BJ (cell line): ENCODE data around the gene HMGCR. TPM values are rescaled to one million over a fixed set of nuclear protein-coding genes. Genes with fewer than 3 reads are reported as not detected.

Experiments used
- CTCF ChIA-PET: fragments of 350-600 bp; formaldehyde crosslinking; extraction: SDS; loops from one replicate; lab custom pipeline; 2021; ENCODE audit warnings: antibody characterized with exemption, inconsistent platforms; lab: Yijun Ruan, JAX
- POLR2A ChIA-PET: fragments of 300-600 bp; sonication (Branson Sonifier 250); formaldehyde crosslinking; extraction: SDS; loops from one replicate; lab custom pipeline; 2021; ENCODE audit warnings: antibody characterized with exemption; lab: Charles Lee
- DNase-seq: peaks from one replicate; pipeline ENCODE4 v3.0.0-alpha.2; 2011; ENCODE audit warnings: low read depth
- H3K27me3 ChIP-seq: 2 replicates; pipeline ENCODE4 v1.6.0; 2011; ENCODE audit warnings: low read length; ENCODE audit not compliant: control insufficient read depth, insufficient read depth
- H3K36me3 ChIP-seq: 2 replicates; pipeline ENCODE4 v1.5.1; 2011; ENCODE audit warnings: low read length; ENCODE audit not compliant: control insufficient read depth, insufficient read depth
- H3K4me3 ChIP-seq: 2 replicates; pipeline ENCODE4 v1.5.1; 2011; ENCODE audit warnings: low read depth, mild to moderate bottlenecking, control low read depth, low read length
- CTCF ChIP-seq: IDR thresholded peaks from 2 replicates; pipeline ENCODE4 v1.5.1; 2011; ENCODE audit warnings: low read depth, mild to moderate bottlenecking, control low read depth, inconsistent platforms, low read length, moderate library complexity; ENCODE audit not compliant: insufficient read depth
- polyA plus RNA-seq: library from polyadenylated mRNA; depleted of rRNA; stranded (reverse); fragments of >200 nt; gene quantifications from 2 replicates; pipeline ENCODE4 v1.2.3, GENCODE V29; 2011

Gene HMGCR
- polyA plus RNA-seq, 1 experiment: 8.1 TPM

DNA sequence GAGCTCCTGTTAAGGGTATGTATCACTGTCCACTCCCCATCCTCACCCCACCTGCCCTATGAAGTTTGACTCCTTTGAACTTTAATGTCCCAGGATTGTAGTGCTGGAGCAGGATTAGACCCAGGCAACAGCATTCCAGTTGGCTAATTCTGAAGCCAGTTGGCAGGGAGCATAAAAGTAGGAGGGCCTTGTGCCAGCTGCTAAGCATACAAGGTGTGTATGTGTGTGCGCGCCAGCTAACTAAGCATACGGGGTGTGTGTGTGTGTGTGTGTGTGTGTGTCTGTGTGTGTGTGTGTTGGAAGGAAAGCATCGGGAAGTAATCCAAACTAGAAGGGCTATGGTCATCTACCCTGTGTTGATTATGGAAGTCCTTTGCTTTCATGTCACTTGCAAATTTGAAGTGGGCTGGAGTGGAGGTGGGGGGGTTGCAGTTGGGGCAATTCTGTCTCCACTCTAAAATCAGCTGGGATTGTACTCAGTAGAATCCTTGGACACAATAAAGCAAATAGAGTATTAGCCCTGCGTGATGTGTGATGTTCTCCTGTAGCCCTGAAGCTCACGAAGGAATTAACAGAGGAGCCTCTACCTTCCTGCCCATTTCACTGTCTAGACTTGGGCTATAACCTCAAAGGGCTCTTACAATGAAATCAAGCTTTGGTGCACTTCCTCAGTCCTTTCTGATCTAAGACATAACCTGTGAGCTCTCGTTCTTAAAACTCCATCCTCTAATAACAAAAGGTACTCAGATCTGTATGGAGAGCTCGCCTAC lies 26.9 kb downstream of the HMGCR start:
- no peak for DNase-seq
- Histone ChIP-seq H3K36me3 (peaks cover 8% of the 10 kb centered on the region), H3K4me3 (no peak overlapping the region), H3K27me3 (no peaks in the 10 kb centered on the region)
- CTCF ChIA-PET: no interaction called here
- POLR2A ChIA-PET: no interaction called here
- no peak for TF ChIP-seq CTCF

DNA sequence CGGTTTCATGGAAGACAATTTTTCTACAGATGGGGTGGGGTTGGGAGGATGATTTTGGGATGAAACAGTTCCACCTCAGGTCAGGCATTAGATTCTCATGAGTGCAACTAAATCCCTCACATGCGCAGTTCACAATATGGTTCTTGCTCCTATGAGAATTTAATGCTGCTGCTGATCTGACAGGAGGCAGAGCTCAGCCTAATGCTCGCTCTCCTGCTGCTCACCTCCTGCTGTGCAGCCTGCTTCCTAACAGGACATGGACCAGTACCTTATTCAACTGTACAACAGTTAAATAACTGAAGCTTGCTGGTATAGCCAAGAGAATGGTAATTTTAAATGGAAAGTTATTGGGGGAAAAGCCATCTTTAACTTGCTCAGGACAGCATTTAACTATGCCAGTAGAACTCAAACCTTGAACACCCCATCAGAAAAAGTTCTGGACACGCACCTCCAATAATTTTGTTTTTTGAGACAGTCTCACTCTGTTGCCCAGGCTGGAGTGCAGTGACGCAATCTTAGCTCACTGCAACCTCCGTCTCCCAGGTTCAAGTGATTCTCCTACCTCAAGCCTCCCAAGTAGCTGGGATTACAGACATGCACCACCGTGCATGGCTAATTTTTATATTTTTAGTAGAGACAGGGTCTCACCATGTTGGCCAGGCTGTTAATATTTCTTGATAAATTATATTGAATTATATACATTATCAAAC lies 27.7 kb downstream of the HMGCR start:
- H3K4me3 ChIP-seq: no peak overlapping the region
- no peaks in the 10 kb centered on the region for H3K27me3 ChIP-seq
- CTCF ChIA-PET: no interaction called here
- TF ChIP-seq CTCF: no peak
- H3K36me3 ChIP-seq: peaks cover 2% of the 10 kb centered on the region
- POLR2A ChIA-PET: no interaction called here
- DNase-seq: no peak

GRCh38 chr5:75365740-75366139 lies 28.7 kb downstream of the HMGCR start:
- POLR2A ChIA-PET: no interaction called here
- no peak for TF ChIP-seq CTCF
- no peaks in the 10 kb centered on the region for H3K27me3 ChIP-seq
- CTCF ChIA-PET: no interaction called here
- no peak for DNase-seq
- H3K36me3 ChIP-seq: no peaks in the 10 kb centered on the region; the same call in 1 of the 2 replicates
- H3K4me3 ChIP-seq: no peak overlapping the region

- Histone ChIP-seq H3K4me3 (no peak overlapping the region), H3K27me3 (no peaks in the 10 kb centered on the region), H3K36me3 (no peaks in the 10 kb centered on the region; the same call in 1 of the 2 replicates)
- TF ChIP-seq CTCF: no peak
- no peak for DNase-seq
- ChIA-PET CTCF (no interaction called here), POLR2A (interaction anchor here (1.0 kb wide), 1 partner anchor 19 kb away, joined by 3 read pairs; no protein-coding TSS in a partner anchor)
Observed at GRCh38 chr5:75366787-75367186, 29.8 kb downstream of the HMGCR start.

DNA sequence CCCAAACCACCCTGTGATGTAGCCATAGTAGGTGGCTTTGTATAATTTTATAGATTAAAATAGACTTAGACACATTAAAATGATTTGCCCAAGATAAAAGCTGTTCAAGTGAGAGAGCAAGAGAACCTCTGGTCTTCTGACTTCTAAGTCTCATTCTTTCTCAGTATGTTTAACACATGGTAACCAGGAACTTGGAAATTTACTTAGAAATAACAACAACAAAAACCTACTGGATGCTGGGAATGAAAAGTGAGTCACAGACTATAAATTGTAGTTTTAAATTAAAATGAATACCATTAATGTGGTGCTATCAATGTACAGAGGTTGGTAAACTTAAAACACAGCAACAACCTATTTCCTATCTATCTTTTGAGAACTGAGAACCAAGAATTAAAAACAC lies 30.4 kb downstream of the HMGCR start:
- Histone ChIP-seq H3K36me3 (no peaks in the 10 kb centered on the region; the same call in 1 of the 2 replicates), H3K27me3 (no peaks in the 10 kb centered on the region), H3K4me3 (no peak overlapping the region)
- peak; percentile 34 for DNase-seq
- ChIA-PET POLR2A (interaction anchor here (1.0 kb wide), 1 partner anchor 18 kb away, joined by 3 read pairs; no protein-coding TSS in a partner anchor), CTCF (no interaction called here)
- no peak for TF ChIP-seq CTCF
